Cardiac muscle cell (in vitro differentiated cells and primary cell): ENCODE data around the gene EVX2. TPM values are rescaled to one million over a fixed set of nuclear protein-coding genes. Genes with fewer than 3 reads are reported as not detected.

Source experiments
- DNase-seq, 2 donors: peaks; one replicate each; pipeline versions ENCODE4 v3.0.0 to v3.0.0-alpha.2; 2010 to 2017; ENCODE audit warnings: low read depth in 1 of 2, low spot score in 1 of 2
- H3K27ac ChIP-seq: fragments of 200-600 bp; sonication (generic); 2 replicates; pipeline ENCODE4 v1.5.1; 2016
- H3K27me3 ChIP-seq: fragments of 200-600 bp; sonication (generic); 2 replicates; pipeline ENCODE4 v1.6.0; 2016; ENCODE audit warnings: control low read depth
- H3K36me3 ChIP-seq: fragments of 200-600 bp; sonication (generic); 2 replicates; pipeline ENCODE4 v1.5.1; 2016; ENCODE audit warnings: control low read depth
- H3K4me1 ChIP-seq: fragments of 200-600 bp; sonication (generic); 2 replicates; pipeline ENCODE4 v1.8.1; 2017; ENCODE audit warnings: low read depth, mild to moderate bottlenecking, mixed run types
- H3K4me3 ChIP-seq: fragments of 200-600 bp; sonication (generic); 2 replicates; pipeline ENCODE4 v1.5.1; 2016; ENCODE audit warnings: mild to moderate bottlenecking
- H3K9me3 ChIP-seq: fragments of 200-600 bp; sonication (generic); 2 replicates; pipeline ENCODE4 v1.5.1; 2017; ENCODE audit warnings: low read depth, mild to moderate bottlenecking, control low read depth
- CTCF ChIP-seq: IDR thresholded peaks from 2 replicates; pipeline ENCODE4 v1.5.1; 2012; ENCODE audit warnings: low read depth, mild to moderate bottlenecking, low read length
- polyA plus RNA-seq: library from polyadenylated mRNA; unstranded; fragments of >200 nt; fragmentation: Nextera tagmentation; extraction: Ambion mirVana; gene quantifications from 2 replicates; pipeline ENCODE4 v1.2.1, GENCODE V29; 2016
- total RNA-seq: library from RNA; depleted of rRNA; stranded (reverse); fragments of >200 nt; gene quantifications from 2 replicates; pipeline ENCODE4 v1.2.3, GENCODE V29; 2016

The EVX2 gene
- total RNA-seq (0.06 and 0.11 TPM in 2 replicates), polyA plus RNA-seq (0.28 TPM in 1 of 2 replicates, not detected in the other)

DNA sequence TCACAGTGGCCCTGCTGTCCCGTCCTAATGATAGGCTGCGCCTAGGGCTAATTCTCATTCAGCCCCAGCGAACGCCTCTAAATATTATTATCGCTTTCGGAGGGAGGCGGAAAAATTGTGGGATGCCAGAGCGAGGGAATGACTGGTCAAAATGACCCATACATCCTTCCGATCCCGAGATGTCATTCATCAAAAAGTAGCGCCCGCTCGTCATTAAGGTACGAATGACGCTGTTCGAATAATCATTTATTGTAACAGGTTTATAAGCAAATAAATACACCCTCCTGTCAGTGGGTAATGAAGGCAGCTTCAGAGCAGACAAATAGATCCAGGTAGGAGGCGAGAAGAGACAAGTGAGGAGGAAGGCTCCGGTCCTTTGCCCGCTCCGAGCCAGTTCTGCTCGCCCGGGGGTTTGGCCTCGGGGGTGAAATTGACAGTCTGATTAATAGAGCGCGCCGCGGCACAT, at the start of gene EVX2:
Gene EVX2 (minus strand): TSS at position 167 of the 466 bp plus-strand sequence. CDS start 186 bp downstream, outside the sequence.
- peak within 1 kb of the TSS; percentile 11 for H3K4me3 ChIP-seq
- H3K4me1 ChIP-seq = peaks cover 8% of the 10 kb centered on the region
- DNase-seq = no peak
- H3K36me3 ChIP-seq = no peaks in the 10 kb centered on the region
- H3K9me3 ChIP-seq = no peaks in the 10 kb centered on the region
- H3K27ac ChIP-seq = no peak within 1 kb of the TSS
- peaks cover 100% of the 10 kb centered on the region for H3K27me3 ChIP-seq
- TF ChIP-seq CTCF = no peak

DNA sequence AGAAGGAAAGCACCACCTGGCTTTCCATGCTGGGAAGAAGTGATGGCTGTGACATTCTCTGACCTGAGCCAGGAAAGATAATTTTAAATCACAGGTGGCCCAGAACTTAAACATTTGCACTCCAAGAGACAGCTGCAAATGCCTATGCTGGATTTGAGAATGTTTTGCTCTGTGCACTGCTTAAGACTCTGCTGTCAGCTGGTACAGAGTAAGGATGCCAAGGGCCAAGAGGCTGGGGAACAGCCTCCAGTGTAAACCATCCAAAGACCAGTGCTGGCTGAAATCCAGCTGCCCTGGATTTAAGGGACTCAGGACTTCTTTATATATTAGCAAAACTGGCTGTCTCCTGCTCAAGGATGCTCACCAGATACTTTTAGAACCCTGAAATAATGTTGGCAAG, 49.6 kb upstream of the EVX2 start:
- H3K27ac ChIP-seq = no peak overlapping the region

GRCh38 chr2:176132205-176133171, 48.7 kb upstream of the EVX2 start:
- no peak for DNase-seq
- H3K4me3 ChIP-seq = no peak overlapping the region
- H3K36me3 ChIP-seq = no peaks in the 10 kb centered on the region
- TF ChIP-seq CTCF = no peak
- no peaks in the 10 kb centered on the region for H3K9me3 ChIP-seq
- H3K27ac ChIP-seq = no peak overlapping the region
- no peaks in the 10 kb centered on the region for H3K4me1 ChIP-seq
- H3K27me3 ChIP-seq = peaks cover 100% of the 10 kb centered on the region

More for the DNA sequence above, 49.6 kb upstream of the EVX2 start:
- no peak for TF ChIP-seq CTCF
- no peak for DNase-seq
- peaks cover 100% of the 10 kb centered on the region for H3K27me3 ChIP-seq
- H3K4me1 ChIP-seq = no peaks in the 10 kb centered on the region
- no peaks in the 10 kb centered on the region for H3K36me3 ChIP-seq
- no peaks in the 10 kb centered on the region for H3K9me3 ChIP-seq
- H3K4me3 ChIP-seq = no peak overlapping the region

DNA sequence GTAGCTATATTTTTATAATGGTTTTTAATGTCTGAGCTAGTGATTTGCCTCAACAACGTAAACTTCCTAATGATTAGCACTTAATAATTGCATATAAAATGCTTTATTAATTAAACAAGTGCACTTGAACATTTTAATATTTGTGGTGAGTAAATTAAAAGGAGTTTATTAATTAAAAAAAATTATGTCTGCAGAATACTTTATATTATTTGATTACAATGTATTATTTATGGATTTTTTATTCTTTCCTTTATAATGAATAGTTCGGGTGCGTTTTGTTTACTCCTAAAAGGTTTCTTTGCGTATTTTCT, 48.0 kb upstream of the EVX2 start:
- no peaks in the 10 kb centered on the region for H3K36me3 ChIP-seq
- no peak for DNase-seq
- H3K4me1 ChIP-seq = no peaks in the 10 kb centered on the region
- H3K27me3 ChIP-seq = peaks cover 100% of the 10 kb centered on the region
- H3K9me3 ChIP-seq = no peaks in the 10 kb centered on the region
- H3K27ac ChIP-seq = no peak overlapping the region
- no peak for TF ChIP-seq CTCF
- H3K4me3 ChIP-seq = no peak overlapping the region

- peak overlapping the region; percentile 35 for H3K4me3 ChIP-seq
- no peaks in the 10 kb centered on the region for H3K36me3 ChIP-seq
- no peaks in the 10 kb centered on the region for H3K4me1 ChIP-seq
- no peak for TF ChIP-seq CTCF
- no peak overlapping the region for H3K27ac ChIP-seq
- no peak for DNase-seq
- no peaks in the 10 kb centered on the region for H3K9me3 ChIP-seq
- peaks cover 100% of the 10 kb centered on the region for H3K27me3 ChIP-seq
These were observed 47.4 kb upstream of the EVX2 start for GRCh38 chr2:176130957-176131847.
